H1 (cell line): Measurements from ENCODE around the gene GPX4.

Experiments used
- CBX5 ChIP-seq: fragments of 300-800, 300-1000 bp; sonication (generic); IDR thresholded peaks from 2 replicates; pipeline ENCODE4 v1.7.1; 2016; ENCODE audit warnings: antibody characterized with exemption, low read length, low read depth
- CTBP2 ChIP-seq: IDR thresholded peaks from 2 replicates; pipeline ENCODE4 v1.7.0; 2011; ENCODE audit warnings: borderline replicate concordance, mild to moderate bottlenecking, moderate library complexity, mixed read lengths, low read length; ENCODE audit not compliant: insufficient read depth, insufficient read length
- EGR1 ChIP-seq: IDR thresholded peaks from 2 replicates; pipeline ENCODE4 v1.6.1; 2011; ENCODE audit warnings: low read depth, low read length, borderline replicate concordance
- EZH2 ChIP-seq: fragments of 200-600 bp; sonication (generic); IDR thresholded peaks from 2 replicates; pipeline ENCODE4 v1.7.1; 2012; ENCODE audit warnings: low read depth, mild to moderate bottlenecking, moderate library complexity, low read length, inconsistent platforms; ENCODE audit not compliant: severe bottlenecking
- JUN ChIP-seq: IDR thresholded peaks from 2 replicates; pipeline ENCODE4 v1.6.1; 2011; ENCODE audit warnings: low read depth, mild to moderate bottlenecking, improper control_type of control experiment, low read length
- MAFK ChIP-seq: IDR thresholded peaks from 2 replicates; pipeline ENCODE4 v1.6.1; 2012; ENCODE audit warnings: low read depth, mild to moderate bottlenecking, improper control_type of control experiment, low read length
- NANOG ChIP-seq: IDR thresholded peaks from 2 replicates; pipeline ENCODE4 v1.6.1; 2011; ENCODE audit warnings: low read length, low read depth, mild to moderate bottlenecking, inconsistent platforms; ENCODE audit not compliant: insufficient read depth, poor library complexity, severe bottlenecking
- POLR2A ChIP-seq, 2 experiments: IDR thresholded peaks; 1 replicate in 1 of 2; 2 replicates in 1 of 2; pipeline ENCODE4 v1.6.1; 2011; ENCODE audit warnings: low read depth in 2 of 2, low read length in 2 of 2, mild to moderate bottlenecking in 2 of 2; ENCODE audit errors: control extremely low read depth in 1 of 2
- POLR2AphosphoS5 ChIP-seq: IDR thresholded peaks from 2 replicates; pipeline ENCODE4 v1.6.1; 2011; ENCODE audit warnings: low read depth, low read length
- SIN3A ChIP-seq, 2 experiments: IDR thresholded peaks in 1 of 2; conservative IDR thresholded peaks in 1 of 2; 2 replicates each; pipeline ENCODE4 v1.6.1; 2011 to 2012; ENCODE audit warnings: low read length in 2 of 2, improper control_type of control experiment in 1 of 2, low read depth in 1 of 2, mild to moderate bottlenecking in 1 of 2
- SP2 ChIP-seq: IDR thresholded peaks from 2 replicates; pipeline ENCODE4 v1.6.1; 2012; ENCODE audit warnings: mild to moderate bottlenecking, low read length, inconsistent platforms
- TF ChIP-seq, protein P1 (sequence below), 3 experiments: IDR thresholded peaks; 1 replicate in 2 of 3; 2 replicates in 1 of 3; pipeline versions ENCODE4 v1.5.1 to v1.6.1; 2011; ENCODE audit warnings: low read length in 3 of 3, mild to moderate bottlenecking in 3 of 3, inconsistent platforms in 2 of 3, low read depth in 1 of 3, moderate library complexity in 1 of 3; ENCODE audit not compliant: insufficient read depth in 1 of 3; ENCODE audit errors: control extremely low read depth in 1 of 3
- TF ChIP-seq, protein P2 (sequence below): IDR thresholded peaks from 2 replicates; pipeline ENCODE4 v1.6.1; 2012; ENCODE audit warnings: inconsistent platforms

DNA sequence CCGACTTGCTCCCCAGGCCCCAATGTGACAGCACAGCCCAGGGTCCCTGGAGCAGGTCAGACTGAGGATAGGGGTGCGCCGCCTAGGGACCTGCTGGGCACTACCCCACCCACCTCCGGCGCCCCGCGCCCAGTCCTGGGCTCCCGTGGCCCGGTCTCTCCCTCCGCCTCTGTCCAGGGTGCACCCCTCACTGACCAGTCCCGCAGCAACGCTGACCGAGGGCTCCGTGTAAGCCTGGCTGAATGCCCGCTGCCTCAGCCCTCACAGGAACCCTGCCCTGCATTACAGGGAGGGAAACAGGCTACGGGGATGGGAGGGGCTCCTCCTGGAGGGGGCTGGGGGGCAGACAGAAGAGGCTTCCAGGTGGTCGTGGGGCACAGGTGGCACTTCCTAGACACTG lies 31.7 kb downstream of the GPX4 start:
- TF ChIP-seq, protein P1, sequence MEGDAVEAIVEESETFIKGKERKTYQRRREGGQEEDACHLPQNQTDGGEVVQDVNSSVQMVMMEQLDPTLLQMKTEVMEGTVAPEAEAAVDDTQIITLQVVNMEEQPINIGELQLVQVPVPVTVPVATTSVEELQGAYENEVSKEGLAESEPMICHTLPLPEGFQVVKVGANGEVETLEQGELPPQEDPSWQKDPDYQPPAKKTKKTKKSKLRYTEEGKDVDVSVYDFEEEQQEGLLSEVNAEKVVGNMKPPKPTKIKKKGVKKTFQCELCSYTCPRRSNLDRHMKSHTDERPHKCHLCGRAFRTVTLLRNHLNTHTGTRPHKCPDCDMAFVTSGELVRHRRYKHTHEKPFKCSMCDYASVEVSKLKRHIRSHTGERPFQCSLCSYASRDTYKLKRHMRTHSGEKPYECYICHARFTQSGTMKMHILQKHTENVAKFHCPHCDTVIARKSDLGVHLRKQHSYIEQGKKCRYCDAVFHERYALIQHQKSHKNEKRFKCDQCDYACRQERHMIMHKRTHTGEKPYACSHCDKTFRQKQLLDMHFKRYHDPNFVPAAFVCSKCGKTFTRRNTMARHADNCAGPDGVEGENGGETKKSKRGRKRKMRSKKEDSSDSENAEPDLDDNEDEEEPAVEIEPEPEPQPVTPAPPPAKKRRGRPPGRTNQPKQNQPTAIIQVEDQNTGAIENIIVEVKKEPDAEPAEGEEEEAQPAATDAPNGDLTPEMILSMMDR (IDR thresholded peaks at IDR 0.05; ENCODE audit: control extremely low read depth in 1 of 3, insufficient read depth in 1 of 3, low read depth in 1 of 3, low read length in 3 of 3), result no peak
- TF ChIP-seq SIN3A (conservative IDR thresholded peaks at IDR 0.05 in 1 of 2, IDR thresholded peaks at IDR 0.05 in 1 of 2; ENCODE audit: low read depth in 1 of 2, low read length in 2 of 2) (no peak), MAFK (no peak), NANOG (no peak), POLR2A (IDR thresholded peaks at IDR 0.05; ENCODE audit: control extremely low read depth in 1 of 2, low read depth in 2 of 2, low read length in 2 of 2) (no peak), POLR2AphosphoS5 (no peak), CBX5 (no peak), SP2 (no peak), JUN (no peak), CTBP2 (no peak), EGR1 (no peak), EZH2 (no peak)
- TF ChIP-seq, protein P2, sequence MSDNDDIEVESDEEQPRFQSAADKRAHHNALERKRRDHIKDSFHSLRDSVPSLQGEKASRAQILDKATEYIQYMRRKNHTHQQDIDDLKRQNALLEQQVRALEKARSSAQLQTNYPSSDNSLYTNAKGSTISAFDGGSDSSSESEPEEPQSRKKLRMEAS, result no peak
